Esophagus (tissue), 2 donors: ENCODE measurements around the gene ERBB2. TPM values are rescaled to one million over a fixed set of nuclear protein-coding genes. Genes with fewer than 3 reads are reported as not detected.

ENCODE experiments used
- H3K27ac ChIP-seq, 2 donors: one replicate each; pipeline ENCODE4 v1.5.1; 2013; ENCODE audit warnings: low read depth in 2 of 2, mild to moderate bottlenecking in 2 of 2, inconsistent platforms in 1 of 2, low read length in 1 of 2, moderate library complexity in 1 of 2
- H3K27me3 ChIP-seq, 2 donors: one replicate each; pipeline ENCODE4 v1.6.1; 2013; ENCODE audit warnings: low read length in 2 of 2, control low read depth in 1 of 2, mild to moderate bottlenecking in 1 of 2; ENCODE audit not compliant: insufficient read depth in 2 of 2, control insufficient read depth in 1 of 2
- H3K36me3 ChIP-seq, 2 donors: one replicate each; pipeline ENCODE4 v1.6.1; 2013; ENCODE audit warnings: low read length in 1 of 2; ENCODE audit not compliant: control insufficient read depth in 2 of 2, insufficient read depth in 2 of 2
- H3K4me1 ChIP-seq, 2 donors: one replicate each; pipeline ENCODE4 v1.6.1; 2013; ENCODE audit warnings: low read length in 1 of 2; ENCODE audit not compliant: control insufficient read depth in 2 of 2, insufficient read depth in 2 of 2
- H3K4me3 ChIP-seq, 2 donors: one replicate each; pipeline ENCODE4 v1.5.1; 2013; ENCODE audit warnings: low read length in 2 of 2, mild to moderate bottlenecking in 2 of 2, low read depth in 1 of 2, moderate library complexity in 1 of 2
- H3K9me3 ChIP-seq, 2 donors: one replicate each; pipeline ENCODE4 v1.6.1; 2013; ENCODE audit warnings: mild to moderate bottlenecking in 2 of 2, low read depth in 1 of 2, low read length in 1 of 2, moderate library complexity in 1 of 2; ENCODE audit not compliant: control insufficient read depth in 2 of 2, insufficient read depth in 1 of 2
- WGBS, 2 donors: extraction: QIAGEN DNeasy Blood & Tissue Kit; methylation state at CpG; one replicate each; pipeline ENCODE4 v1.1.7; 2013; 5-methylcytosine and 5-hydroxymethylcytosine counted together
- polyA plus RNA-seq, 2 donors: library from polyadenylated mRNA; stranded (reverse); fragments of 200-250 nt; gene quantifications; one replicate each; pipeline ENCODE4 v1.2.3, GENCODE V29; 2013
- donor health status: healthy with polysubstance abuse.
- donor health status: Bipolar disorder and iron deficiency.

The ERBB2 gene
- polyA plus RNA-seq, 2 donors = 68.4 to 98.1 TPM

DNA sequence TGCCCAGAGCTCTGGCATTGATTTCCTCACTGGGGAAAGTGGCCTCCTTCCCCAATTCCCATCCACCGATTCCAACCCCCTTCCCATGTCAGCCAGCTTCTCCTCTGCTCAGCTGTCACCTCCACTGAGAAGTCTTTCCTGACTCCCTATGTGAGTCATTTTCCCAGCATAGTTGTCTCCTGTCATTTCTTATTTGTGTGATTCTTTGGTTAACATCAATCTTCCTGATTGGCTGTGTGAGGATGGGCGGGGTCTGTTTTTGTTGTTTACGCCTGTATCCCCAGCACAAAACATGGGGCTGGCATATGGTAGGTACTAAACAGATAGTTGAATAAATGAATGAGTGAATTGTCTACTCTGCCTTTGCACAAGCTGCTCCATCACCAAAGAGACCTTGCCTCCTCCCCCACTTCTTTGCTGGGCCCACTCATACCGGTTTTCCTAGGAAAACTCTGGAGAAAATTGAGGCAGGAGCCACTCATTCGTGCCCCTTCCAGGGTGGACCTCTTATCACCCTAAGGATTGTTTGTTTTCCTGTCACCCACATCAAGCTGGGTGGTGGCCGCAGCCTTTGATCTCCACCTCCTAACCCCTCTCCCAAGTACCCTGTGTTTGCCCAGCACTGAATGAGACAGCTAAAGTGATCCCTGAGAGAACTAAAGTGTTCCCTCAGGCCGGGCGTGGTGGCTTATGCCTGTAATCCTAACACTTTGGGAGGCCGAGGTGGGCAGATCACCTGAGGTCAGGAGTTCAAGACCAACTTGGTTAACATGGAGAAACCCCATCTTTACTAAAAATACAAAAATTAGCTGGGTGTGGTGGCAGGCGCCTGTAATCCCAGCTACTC is 36.7 kb downstream of the ERBB2 start:
- Histone ChIP-seq H3K4me1 (peaks cover 0 to 11% of the 10 kb centered on the region in 2 donors), H3K9me3 (no peaks in the 10 kb centered on the region), H3K36me3 (no peaks in the 10 kb centered on the region), H3K27ac (peak overlapping the region; percentile 61 to 97), H3K27me3 (no peaks in the 10 kb centered on the region), H3K4me3 (peak overlapping the region in 1 of 2 donors; percentile 83)
- WGBS, 2 donors = 56 to 66% methylated on average over 10 of the region's 10 CpGs

DNA sequence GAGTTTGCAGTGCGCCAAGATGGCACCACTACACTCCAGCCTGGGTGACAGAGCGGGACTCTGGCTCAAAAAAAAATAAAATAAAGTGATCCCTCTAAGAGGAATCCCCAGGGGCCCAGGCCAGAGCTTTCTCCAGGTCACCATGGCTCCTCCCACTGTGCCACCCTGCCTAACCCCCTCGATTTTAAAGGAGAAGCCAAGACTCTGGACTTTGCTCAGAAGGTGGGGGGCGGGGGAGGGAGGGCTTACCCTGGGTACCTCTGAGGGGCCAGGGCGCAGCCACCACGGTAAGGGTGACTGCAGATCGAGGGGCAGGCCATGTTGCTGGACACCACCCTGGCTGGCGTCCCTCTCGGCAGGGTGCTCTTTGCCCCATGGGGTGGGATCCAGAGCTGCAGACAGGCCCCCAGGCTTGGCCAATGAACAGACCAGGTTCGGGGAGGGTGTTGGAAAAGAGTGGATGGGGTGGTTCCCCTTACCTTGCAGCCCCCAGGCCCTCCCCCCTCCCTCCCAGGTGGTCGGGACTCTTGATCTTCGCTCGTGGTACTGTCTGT is 37.4 kb downstream of the ERBB2 start:
- Histone ChIP-seq H3K27ac (peak overlapping the region; percentile 97 to 99), H3K9me3 (no peaks in the 10 kb centered on the region), H3K36me3 (peaks cover 0 to 2% of the 10 kb centered on the region in 2 donors), H3K27me3 (no peaks in the 10 kb centered on the region), H3K4me1 (peaks cover 0 to 13% of the 10 kb centered on the region in 2 donors), H3K4me3 (peak overlapping the region; percentile 74 to 83)
- WGBS, 2 donors = 32 to 44% methylated on average over 11 to 13 of the region's 13 CpGs

DNA sequence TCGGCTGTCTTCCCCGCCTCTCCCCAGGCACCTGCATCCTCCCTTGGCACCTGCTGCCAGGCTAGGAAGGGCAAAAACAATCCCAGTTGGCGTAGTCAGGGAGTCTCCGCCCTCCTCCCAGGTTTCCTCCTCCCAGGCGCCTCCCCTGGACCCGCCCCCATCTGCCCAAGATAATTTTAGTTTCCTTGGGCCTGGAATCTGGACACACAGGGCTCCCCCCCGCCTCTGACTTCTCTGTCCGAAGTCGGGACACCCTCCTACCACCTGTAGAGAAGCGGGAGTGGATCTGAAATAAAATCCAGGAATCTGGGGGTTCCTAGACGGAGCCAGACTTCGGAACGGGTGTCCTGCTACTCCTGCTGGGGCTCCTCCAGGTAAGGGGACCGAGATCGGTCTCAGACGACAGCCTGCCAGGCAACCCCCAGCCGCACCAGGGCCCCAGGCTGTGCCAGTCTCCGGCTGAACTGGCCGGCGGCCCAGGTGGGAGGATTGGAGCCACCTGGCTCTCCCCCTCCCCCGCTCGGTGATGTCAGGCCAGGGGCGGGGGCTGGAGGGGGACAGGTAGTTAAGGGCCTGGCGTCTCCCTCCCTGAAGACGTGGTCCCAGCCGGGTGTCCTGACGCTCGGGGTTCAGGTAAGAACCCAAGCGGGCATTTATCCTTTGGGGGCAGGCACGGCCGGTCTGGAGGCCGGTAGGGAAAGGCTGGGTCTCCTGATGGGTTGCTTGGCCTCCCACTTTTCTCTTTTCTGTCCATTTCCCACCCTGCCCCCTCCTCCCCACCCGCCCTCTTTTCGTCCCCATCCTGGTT is 38.1 kb downstream of the ERBB2 start, which contains the start of gene GRB7:
Gene GRB7, plus strand, starts transcription at position 179 of the 808 bp plus-strand sequence. CDS start 4,364 bp downstream, outside the sequence.
- peak within 1 kb of the TSS; percentile 74 to 83 for H3K4me3 ChIP-seq
- no peaks in the 10 kb centered on the region for H3K27me3 ChIP-seq
- peaks cover 0 to 1% of the 10 kb centered on the region in 2 donors for H3K9me3 ChIP-seq
- 6 to 13% methylated on average over 32 to 34 of the region's 34 CpGs for WGBS, 2 donors
- peaks cover 0 to 17% of the 10 kb centered on the region in 2 donors for H3K4me1 ChIP-seq
- peak within 1 kb of the TSS; percentile 97 to 99 for H3K27ac ChIP-seq
- peaks cover 0 to 8% of the 10 kb centered on the region in 2 donors for H3K36me3 ChIP-seq

DNA sequence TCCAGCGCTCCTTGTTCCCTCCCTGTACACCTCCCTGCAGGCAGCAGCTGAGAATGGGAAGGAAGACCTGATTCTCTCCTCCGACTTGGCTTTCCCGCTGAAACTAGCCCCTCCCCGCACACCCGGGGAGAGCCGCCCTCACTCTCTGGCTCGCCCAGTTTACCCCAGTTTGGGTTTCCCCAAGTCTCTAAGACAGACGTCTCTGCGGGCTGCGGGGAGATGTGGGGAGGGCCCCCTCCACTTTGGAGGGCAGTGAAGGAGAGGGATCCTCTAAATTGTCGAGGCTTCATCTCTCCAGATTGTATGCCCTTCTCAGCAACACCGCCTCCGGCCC is 38.7 kb downstream of the ERBB2 start:
- WGBS, 2 donors = 2% methylated on average over 13 of the region's 13 CpGs
- peaks cover 0 to 17% of the 10 kb centered on the region in 2 donors for H3K4me1 ChIP-seq
- H3K4me3 ChIP-seq = peak overlapping the region; percentile 74 to 83
- H3K27ac ChIP-seq = peak overlapping the region; percentile 97 to 99
- H3K27me3 ChIP-seq = no peaks in the 10 kb centered on the region
- H3K9me3 ChIP-seq = peaks cover 0 to 3% of the 10 kb centered on the region in 2 donors
- peaks cover 0 to 12% of the 10 kb centered on the region in 2 donors for H3K36me3 ChIP-seq

DNA sequence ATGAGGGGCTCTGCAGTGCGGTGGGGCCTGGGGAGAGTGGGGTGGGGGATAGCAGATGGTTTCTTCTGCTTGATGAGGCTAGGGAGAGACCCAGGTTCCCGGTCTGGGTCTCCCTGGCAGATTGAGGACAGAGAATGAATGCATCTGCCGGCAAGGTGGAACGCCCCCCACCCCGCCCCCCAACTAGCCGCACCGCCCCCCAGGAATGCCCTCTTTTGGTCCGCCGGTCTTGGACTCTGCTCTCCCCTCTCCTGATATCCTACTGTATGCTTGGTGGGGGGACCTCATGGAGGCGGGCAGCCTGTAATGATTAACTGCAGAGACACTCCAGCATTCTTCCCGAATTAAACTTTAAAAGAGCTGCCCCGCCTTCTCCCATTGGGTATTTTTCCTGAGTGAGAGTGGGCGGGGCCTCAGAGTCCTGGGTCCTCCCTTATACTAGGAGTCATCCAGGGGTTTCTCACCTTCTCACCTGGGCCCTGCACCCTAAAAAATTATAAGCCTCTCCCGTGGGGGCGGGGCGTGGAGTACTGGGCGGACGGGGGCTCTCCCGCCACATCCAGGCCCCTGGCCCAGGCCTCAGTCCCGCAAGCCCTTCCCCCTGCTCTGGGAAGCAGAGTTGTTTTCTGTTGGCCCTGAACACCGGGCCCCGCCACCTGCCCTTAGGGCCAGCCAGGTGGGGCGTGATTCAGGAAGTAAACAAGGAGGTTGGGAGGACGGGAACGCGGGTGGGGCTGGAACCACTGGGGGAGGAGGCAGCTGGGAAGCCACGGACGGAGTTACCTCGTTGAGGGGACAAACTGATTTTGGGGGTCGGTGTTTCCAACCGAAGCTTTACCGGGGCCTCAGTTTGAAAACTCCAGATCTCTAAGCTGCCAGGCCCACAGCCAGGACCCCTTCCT is 39.4 kb downstream of the ERBB2 start:
- Histone ChIP-seq H3K9me3 (peaks cover 0 to 3% of the 10 kb centered on the region in 2 donors), H3K4me3 (peak overlapping the region; percentile 74 to 83), H3K4me1 (peaks cover 0 to 17% of the 10 kb centered on the region in 2 donors), H3K27me3 (no peaks in the 10 kb centered on the region), H3K36me3 (peaks cover 0 to 18% of the 10 kb centered on the region in 2 donors), H3K27ac (peak overlapping the region; percentile 97 to 99)
- WGBS, 2 donors = 5 to 10% methylated on average over 32 of the region's 32 CpGs

DNA sequence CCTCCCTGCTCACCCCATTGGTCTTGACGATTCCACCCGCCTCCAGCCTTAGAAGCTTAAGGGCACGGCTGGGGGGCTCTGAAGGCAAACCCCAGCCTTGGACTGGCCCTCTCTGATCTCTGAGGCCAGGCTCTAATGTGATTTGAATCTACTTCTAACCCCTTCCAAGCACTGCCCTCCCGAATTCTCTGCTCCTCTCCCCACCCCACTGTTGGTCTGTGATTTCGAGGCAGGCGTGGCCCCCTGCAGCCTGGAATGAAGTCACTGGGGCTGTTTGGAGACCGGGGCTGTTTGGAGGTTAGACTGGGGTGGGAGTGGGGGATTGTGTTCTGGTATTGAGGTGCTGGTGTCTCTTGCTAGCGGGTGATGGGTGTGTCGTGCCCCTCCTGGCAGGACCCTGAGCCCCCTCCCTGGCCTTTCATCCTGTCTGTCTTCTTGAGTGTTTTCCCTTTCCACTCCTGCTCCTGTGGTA is 40.1 kb downstream of the ERBB2 start:
- H3K27me3 ChIP-seq = no peaks in the 10 kb centered on the region
- peaks cover 0 to 3% of the 10 kb centered on the region in 2 donors for H3K9me3 ChIP-seq
- H3K36me3 ChIP-seq = peaks cover 0 to 23% of the 10 kb centered on the region in 2 donors
- WGBS, 2 donors = 25 to 32% methylated on average over 9 of the region's 9 CpGs
- H3K27ac ChIP-seq = peak overlapping the region; percentile 97 to 99
- peak overlapping the region; percentile 74 to 83 for H3K4me3 ChIP-seq
- peaks cover 0 to 17% of the 10 kb centered on the region in 2 donors for H3K4me1 ChIP-seq

DNA sequence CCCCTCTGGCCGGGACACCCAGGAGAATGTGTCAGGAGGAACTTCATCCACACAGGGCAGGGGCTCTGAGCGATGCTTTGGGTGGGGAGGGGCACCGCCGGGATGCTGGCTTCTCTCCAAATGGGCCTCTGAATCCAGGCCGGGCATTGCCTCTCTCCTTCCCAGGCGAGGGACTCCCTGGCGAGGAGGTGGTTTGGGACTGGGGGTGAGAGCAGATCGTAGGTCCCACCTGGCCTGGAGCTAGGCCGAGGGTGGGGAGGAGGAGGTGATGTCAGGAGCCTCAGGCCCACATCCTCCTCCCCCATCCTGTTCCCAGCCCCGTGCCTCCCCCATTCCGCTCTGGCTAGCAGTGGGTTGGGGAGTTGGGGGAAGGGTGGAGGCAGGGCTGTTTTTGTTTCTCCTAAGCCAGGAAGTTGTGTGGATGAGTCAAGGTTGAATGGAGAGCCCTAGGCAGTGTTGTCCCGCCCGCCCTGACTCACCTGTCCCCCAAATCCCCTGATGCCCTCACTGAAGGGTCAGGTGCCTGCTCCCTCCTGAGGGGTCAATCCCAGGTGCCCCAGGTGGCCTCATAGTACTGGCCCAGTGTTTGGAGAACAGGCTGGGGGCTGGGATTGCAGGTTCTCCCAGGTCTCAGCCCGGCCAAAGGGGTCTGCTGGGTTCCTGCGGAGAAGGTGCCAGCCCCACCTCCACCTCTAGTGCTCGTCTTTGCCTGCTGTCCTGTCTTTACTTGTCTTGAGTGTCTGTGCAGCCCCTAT is 40.7 kb downstream of the ERBB2 start:
- Histone ChIP-seq H3K9me3 (peaks cover 0 to 3% of the 10 kb centered on the region in 2 donors), H3K4me3 (peak overlapping the region; percentile 74 to 83), H3K36me3 (peaks cover 0 to 29% of the 10 kb centered on the region in 2 donors), H3K4me1 (peaks cover 0 to 17% of the 10 kb centered on the region in 2 donors), H3K27ac (peak overlapping the region; percentile 97 to 99), H3K27me3 (no peaks in the 10 kb centered on the region)
- 32 to 33% methylated on average over 15 to 16 of the region's 16 CpGs for WGBS, 2 donors

DNA sequence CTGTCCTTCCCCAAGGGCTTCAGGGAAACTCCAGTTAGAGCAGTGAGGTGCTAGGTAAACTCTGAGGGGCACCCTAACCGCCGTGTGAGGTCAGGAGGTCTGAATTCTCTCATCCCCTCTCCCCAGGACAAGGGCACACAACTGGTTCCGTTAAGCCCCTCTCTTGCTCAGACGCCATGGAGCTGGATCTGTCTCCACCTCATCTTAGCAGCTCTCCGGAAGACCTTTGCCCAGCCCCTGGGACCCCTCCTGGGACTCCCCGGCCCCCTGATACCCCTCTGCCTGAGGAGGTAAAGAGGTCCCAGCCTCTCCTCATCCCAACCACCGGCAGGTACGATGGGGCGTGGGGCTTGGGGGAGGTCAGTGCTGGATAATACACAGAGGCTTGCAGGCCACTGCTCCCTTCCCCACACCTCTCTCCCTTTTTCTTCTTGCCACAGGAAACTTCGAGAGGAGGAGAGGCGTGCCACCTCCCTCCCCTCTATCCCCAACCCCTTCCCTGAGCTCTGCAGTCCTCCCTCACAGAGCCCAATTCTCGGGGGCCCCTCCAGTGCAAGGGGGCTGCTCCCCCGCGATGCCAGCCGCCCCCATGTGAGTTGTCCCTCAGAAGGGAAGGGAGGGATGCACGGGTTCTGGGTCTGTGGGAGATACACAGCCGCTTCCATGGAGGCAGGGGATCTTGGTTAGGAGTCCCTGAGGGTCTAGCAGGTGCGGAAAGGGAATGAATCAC is 42.4 kb downstream of the ERBB2 start:
- Histone ChIP-seq H3K4me1 (peaks cover 0 to 13% of the 10 kb centered on the region in 2 donors), H3K4me3 (no peak overlapping the region), H3K36me3 (peaks cover 0 to 41% of the 10 kb centered on the region in 2 donors), H3K27ac (no peak overlapping the region), H3K27me3 (no peaks in the 10 kb centered on the region), H3K9me3 (peaks cover 0 to 3% of the 10 kb centered on the region in 2 donors)
- WGBS, 2 donors = 84 to 87% methylated on average over 17 to 18 of the region's 18 CpGs
